ENCODE measurements around the gene DOCK7.

DNA sequence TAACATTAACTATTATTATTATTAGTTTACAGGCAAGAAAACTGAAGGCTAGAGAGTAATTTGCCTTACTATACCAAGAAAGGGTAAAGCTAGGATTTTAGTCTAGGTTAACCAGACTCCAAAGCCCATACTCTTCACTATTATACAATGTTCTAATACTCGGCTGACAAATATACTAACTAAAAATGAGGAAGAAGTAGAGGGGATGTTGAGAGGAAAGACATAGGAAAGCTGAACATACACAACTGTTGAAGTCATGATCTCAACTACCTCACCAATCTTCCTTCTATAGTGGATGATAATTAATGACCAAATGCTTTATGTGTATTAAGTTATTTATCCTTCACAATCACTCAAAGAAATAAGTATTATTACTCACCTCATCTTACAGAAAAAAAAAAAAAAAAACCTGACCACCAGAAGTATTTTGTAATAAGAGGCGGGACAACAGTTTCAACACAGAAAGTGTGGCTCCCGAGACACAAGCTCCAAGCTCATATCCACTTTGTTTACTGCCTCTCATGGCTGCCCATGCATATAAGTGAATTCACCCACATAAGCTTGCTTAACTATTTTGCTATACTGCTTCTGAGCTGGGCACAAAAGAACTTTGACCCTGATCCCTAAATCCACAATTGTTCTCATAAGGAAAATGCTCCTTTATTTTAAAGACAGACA lies 173.3 kb downstream of the DOCK7 start:
- TF ChIP-seq EZH2phosphoT487 (IDR thresholded peaks at IDR 0.05; ENCODE audit: insufficient read depth, low read depth) (no peak), EZH2 (IDR thresholded peaks at IDR 0.05; ENCODE audit: insufficient read depth, poor library complexity, severe bottlenecking) (no peak)

Measured in GM23248 (cell line).